GM11168 (cell line): ENCODE results near the gene PPP1R27.

ENCODE experiments used
- in situ Hi-C: fragments of 300-500 bp; cut with MboI; formaldehyde crosslinking; loops from one replicate; pipeline ENCODE4 v1.12.0; 2022; ENCODE audit warnings: low sequenced_read_pairs; ENCODE audit not compliant: unreplicated experiment

Gene PPP1R27

DNA sequence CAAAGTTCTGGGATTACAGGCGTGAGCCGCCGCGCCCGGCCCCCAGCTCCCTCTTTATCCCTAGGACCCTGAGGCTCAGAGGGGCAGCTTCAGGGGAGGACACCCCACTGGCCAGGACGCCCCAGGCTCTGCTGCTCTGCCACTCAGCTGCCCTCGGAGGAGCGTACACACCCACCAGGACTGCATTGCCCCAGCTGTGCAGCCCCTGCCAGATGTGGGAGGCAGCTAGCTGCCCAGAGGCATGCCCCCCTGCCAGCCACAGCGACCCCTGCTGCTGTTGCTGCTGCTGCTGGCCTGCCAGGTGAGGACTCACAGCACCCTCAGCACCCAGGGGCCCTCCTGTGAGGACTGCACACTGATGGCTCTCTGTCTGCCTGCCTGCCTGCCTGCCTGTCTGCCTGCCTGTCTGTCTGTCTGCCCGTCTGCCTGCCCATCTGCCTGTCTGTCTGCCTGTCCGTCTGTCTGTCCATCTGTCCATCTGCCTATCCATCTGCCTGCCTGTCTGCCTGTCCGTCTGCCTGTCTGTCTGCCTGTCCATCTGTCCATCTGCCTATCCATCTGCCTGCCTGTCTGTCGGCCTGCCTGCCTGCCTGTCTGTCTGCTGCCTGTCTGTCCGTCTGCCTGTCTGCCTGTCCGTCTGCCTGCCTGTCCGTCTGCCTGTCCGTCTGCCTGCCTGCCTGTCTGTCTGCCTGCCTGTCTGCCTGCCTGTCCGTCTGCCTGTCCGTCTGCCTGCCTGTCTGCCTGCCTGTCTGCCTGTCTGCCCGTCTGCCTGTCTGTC lies 25.9 kb downstream of the PPP1R27 start:
- in situ Hi-C loops, result no loop called here

DNA sequence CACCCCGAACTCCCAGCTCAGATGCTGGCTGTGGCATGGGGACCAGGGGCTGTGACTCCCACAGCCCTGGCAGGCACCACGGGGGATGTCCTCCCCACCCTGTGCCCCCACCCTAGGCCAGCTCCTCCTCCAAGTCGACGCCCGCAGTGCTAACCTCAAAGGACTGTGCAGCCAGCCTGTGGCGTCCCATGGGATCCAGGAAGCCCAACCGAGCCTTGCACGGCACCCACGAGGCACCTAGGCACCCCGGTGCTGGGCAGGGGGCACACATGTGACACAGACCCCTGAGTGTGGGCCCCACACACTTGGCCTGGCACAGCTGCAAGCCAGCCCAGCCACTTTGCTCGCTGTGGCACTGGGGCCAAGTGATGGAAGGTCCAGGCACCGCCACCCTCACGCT lies 27.0 kb downstream of the PPP1R27 start:
- in situ Hi-C loops, result no loop called here

DNA sequence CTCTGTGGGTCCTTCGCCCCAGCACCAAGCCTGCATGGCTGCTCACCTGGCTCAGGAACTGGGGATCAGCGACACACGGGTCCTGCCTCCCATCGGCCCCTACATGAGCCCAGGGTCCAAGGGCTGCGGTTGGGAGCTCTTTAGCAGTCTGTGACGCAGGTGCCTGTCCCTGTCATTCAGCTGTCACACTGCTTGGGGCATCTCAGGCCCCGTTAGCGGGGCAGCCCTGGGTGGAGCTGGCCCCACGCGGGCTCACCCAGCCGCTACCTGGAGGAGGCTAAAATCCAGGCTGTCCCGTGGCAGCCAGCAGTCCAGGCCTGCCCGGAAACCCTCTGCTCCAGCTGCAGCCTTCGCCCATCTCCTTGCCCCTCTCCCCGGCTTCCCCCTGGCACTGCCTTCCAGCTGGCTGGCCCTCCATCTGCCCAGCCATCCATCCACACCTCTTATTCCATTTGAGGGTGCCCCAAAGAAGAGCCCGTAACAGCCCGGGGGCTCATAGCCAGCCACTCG lies 27.6 kb downstream of the PPP1R27 start:
- in situ Hi-C loops, result no loop called here

DNA sequence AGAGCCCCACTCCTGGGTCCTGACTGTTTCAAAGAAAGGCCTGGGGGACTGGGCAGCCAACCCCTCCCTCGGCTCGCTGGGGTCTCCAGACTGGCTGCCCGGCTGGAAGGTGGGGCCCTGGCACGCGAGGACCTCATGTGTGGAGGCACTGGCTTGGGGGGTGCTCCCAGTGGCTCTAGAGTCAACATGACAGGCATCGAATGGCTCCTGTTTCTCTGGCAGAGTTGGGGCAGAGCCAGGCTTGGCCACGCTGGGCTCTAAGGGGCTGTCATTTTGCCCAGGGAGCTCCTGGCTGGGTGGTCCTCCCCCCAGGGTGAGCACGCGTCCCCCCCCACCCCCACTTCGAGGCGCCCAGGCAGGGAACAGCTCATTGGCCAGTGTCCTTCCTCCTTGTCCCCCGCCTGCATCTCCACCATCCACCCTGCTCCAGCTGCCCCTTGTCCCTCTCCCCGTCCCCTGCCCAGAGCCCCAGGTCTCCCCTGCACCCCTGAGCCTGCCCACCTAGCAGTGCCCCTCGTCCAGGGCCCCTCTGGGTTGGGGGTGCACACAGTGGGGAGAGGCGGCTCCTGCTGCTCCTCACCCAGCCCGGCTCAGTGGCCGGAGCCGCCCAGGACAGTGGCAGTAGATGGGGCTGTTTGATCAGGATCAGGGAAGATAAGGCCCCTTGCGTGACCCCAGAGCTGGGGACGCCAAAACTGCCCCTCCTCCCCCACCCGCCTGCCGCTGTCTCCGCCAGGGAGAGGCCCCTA lies 28.2 kb downstream of the PPP1R27 start:
- in situ Hi-C loops, result no loop called here

DNA sequence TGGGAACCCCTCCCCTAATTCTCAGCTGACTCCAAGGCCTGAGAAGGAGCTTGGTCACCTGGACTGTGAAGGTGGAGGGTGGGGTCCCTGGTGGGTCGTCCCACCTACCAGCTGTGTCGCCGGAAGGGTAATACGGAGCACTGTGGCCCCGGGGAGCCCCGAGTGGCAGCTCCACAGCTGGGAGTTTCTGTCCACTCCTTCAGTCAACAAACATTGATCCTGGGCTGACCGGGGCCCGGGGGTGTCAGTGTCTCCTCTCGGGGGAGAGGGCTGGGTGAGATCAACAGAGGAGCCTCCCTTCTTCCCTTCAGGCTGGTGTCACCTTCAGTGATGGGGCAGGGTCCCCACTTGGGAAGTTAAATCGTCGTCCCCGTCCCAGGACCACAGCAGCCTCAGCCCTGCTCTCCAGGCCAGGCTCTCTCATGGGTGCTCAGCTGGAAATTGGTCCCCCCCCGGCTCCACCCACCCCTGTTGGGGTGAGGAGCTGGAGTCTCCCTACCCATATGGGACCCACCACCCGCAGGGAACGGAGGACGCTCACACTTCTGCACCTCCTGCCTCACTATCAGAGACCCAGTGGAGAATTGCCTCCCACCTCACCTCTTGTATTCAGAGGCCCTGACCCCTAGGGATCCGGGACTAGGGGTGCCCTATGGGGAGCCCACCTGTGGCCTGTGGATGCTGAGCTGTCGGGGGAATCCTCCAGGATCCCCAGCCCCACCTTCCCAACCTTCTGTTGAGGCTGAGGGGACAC lies 29.0 kb downstream of the PPP1R27 start:
- in situ Hi-C loops, result no loop called here

DNA sequence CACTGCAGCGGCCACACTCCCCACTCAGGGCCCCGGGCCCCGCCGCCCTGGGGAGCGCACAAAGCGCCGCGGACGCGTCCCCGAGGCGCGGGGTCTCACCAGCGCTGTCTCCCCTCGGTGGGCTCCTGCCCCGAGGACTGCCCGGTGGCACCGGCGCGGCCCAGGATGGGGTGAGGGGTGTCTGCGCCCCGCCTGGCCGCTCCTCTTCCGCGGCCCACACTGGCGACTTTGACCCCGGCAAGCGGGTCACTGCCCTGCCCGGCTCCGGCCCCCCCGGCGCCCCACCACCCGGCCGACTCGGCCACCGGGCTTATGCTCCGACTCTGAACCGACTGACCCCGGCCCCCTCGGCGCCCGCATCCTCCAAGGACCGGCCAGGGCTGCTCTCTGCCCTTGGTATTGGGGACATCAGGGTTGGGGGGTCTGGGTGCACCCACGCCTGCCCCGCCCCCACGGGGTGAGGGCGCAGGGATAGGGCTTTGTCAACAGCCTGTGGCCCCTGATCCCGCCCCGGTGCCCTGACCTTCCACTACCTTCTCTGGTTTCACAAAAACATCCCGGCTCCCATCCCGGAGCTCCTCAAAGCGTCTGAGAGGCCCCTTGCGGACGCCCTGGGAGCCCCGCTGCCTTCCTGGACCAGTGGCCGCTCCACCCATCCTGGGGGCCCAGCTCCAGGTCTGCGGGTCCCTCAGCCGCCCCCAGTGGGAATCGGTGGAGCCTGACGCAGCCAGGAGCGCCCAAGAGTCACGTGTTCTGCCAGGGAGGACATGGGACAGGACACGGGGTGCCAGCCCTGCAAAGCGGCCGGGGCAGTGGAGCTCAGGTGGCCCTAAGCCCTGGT lies 30.1 kb downstream of the PPP1R27 start:
- in situ Hi-C loops, result no loop called here

DNA sequence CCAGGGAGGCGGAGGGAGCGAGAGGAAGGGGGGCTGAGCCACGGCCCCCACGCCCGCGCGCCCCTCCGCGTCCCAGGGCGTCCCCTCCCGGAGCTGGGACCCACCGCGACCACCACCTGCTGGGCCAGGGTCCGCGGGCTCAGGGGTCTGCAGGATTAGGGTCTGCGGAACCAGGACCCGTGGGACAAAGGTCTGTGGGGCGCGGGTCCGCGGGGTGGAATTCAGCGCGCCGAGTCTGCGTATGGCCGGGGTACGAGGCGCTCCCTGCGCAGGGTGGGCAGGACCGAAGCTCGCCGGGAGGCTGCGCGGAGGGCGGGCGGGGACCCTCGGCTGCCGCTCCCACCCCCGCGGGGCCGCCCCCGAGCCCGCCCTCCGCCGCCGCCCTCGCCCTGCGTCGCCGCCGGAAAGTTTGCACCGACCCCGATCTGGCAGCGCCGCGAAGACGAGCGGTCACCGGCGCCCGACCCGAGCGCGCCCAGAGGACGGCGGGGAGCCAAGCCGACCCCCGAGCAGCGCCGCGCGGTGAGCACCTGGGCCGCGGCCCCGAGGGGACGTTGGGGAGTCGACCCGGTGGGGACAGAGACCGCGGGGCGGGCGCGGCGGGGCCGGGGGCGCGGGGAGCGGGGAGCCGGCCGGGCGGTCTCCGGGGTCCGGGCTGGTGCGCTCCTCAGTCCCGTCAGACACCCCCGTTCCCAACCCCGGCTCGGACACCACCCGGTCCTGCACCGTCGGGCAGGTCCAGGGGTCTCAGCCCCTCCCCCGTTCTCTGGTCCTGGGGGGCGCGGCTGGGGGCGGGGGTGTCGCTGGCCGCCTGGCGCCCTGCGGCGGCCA lies 30.9 kb downstream of the PPP1R27 start, which contains the start of gene GCGR:
Gene GCGR, plus strand, starts transcription at position 423 of the 831 bp plus-strand sequence. CDS start 4,869 bp downstream, outside the sequence.
- in situ Hi-C loops, result no loop called here

DNA sequence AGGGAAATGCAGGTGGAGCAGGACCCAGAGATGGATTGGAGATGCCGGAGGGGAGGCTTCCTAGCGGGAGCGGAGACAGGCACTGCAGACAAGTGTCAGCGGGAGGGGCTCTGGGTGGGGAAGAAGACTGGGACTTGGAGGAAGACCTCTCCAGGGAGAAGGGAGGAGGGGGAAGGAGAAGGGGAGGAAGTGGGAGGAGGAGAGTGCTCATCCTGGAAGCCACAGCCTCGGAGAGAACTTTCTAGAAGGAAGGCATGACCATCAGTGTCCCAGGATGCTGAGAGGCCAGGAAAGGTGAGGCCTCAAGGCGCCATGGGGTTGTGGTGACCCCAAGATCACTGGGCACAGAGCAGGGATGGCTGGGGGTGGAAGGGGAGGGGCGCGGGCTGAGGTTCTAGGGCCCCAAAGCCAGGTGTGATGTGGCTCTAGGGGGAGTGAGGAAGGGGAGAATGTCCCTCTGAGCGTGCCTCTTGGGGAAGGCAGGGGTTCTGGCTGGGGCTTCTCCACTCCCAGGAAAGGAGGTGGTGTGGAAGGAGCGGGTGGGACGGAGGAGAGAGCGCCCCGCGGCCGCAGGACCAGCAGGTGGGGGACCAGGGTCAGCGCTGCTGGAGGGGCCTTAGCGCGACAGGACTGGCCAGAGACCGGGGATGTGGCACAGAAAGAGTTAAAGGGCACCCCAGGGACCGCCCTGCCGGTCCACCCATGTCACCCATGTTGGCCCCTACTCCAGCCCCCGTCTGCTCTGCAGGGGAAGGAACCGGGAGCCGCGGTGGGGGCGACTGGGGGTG lies 31.8 kb downstream of the PPP1R27 start:
- in situ Hi-C loops, result no loop called here

DNA sequence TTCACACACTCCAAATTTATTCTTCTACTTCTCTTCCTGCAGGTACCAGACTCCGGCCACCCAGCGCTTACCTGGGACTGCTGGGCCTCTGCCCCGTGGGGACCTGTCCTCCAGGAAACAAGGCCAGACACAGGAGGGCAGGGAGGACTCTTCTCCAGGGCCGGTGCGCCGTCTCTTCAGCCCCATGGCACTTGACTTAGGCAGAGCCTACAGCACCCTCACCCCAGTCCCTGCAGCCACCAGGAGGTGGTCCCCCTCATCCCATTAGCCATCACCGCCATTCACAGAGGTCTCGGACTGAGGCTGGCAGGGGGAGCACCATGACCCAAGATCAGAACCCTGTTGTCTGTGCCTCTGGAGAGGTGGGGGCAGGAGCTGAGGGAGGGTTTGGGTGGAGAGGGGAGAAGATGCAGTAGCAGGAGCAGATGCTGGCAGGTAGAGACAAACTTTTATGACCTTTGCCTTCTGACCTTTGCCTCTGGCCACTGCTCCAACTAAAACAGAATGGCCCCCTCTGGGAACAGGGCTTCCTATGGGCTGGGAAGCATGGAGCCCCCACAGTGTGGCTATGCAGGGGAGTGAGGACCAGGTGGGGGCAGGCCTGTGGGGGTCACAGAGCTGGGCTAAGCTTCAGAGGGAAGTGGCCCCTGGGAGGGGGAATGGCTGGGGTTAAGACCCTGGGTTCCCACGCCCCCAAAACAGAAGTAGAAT lies 32.6 kb downstream of the PPP1R27 start:
- in situ Hi-C loops, result no loop called here

DNA sequence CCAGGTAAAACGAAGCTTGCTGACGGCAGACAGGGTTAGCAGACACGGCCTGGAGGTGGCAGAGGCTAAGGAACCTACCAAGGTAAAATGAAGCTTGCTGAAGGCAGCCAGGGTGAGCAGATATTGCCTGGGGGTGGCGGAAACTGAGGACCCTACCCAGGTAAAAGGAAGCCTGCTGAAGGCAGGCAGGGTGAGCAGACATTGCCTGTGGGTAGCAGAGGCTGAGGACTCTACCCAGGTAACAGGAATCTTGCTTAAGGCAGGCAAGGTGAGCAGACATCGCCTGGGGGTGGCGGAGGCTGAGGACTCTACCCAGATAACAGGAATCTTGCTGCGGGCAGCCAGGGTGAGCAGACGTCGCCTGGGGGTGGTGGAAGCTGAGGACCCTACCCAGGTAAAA lies 33.5 kb downstream of the PPP1R27 start:
- in situ Hi-C loops, result no loop called here

DNA sequence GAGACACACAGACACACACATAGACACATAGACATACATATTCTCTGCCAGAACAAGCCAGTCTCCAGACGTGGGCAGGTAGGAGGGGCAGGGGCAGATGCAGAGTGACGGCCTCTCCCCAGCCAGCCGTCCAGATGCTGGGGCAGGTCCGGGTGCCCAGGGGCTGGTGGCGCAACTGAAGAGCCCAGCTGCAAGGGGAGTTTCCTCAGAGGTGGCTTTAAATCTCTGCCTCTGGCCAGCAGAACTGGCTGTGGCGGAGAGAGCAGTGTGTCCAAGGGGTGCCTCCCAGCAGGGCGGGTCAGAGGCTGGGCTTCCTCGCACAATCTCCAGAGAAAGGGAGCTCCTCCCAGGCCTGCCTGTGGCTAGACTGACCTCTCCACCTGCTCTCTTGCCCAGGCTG lies 40.3 kb downstream of the PPP1R27 start:
- in situ Hi-C loops, result no loop called here

DNA sequence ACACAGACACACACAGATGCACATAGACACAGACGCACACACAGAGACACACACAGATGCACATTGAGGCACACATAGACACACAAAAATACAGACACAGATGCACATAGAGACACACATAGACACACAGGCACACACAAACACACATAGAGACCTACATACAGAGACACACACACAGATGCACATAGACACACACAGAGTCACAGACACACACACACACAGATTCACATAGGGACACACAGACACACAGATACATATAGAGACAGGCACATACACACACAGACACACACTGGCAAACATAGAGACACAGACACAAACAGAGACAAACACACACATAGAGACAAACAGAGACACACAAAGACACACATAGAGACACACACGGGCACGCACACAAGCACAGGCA lies 40.8 kb downstream of the PPP1R27 start:
- in situ Hi-C loops, result no loop called here

DNA sequence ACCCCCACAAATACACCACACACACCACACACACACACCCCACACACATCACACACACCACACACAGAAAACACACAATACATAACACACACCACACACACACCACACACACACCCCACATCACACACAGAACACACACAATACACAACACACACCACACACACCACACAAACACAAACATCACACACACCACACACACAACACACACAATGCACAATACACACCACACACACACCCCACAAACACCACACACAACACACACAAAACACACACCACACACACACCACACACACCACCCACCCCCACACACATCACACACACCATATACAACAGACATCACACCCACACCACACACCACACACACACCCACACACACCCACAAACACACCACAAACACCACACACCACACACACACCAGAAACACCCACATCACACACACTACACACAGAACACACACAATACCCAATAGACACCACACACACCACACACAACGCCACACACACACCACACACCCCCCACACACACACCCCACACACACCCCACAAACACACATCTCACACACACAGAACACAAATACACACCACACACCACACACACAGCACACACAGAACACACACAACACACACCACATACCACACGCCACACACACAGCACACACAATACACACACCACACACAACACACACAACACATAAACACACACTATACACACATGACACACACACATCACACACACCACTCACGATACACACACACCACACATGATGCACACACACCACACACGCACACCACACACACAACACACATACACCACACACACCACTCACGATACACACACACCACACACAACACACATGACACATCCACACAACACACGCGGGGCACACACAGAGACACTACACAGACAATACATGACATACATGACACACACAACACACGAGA lies 41.9 kb downstream of the PPP1R27 start:
- in situ Hi-C loops, result no loop called here
